HG03439 (cell line): ENCODE results near the gene ITGA8.
"Not testable (repeated sequence)": the region's sequence is repeated elsewhere in the genome, so short reads cannot be mapped to it uniquely, and the experiment has no call there.

Source experiments
- ATAC-seq: cut with Tn5 transposase; IDR thresholded peaks from one replicate; pipeline ENCODE4 v1.9.1; 2021; ENCODE audit warnings: mild to moderate bottlenecking, moderate library complexity; ENCODE audit not compliant: unreplicated experiment

The ITGA8 gene

DNA sequence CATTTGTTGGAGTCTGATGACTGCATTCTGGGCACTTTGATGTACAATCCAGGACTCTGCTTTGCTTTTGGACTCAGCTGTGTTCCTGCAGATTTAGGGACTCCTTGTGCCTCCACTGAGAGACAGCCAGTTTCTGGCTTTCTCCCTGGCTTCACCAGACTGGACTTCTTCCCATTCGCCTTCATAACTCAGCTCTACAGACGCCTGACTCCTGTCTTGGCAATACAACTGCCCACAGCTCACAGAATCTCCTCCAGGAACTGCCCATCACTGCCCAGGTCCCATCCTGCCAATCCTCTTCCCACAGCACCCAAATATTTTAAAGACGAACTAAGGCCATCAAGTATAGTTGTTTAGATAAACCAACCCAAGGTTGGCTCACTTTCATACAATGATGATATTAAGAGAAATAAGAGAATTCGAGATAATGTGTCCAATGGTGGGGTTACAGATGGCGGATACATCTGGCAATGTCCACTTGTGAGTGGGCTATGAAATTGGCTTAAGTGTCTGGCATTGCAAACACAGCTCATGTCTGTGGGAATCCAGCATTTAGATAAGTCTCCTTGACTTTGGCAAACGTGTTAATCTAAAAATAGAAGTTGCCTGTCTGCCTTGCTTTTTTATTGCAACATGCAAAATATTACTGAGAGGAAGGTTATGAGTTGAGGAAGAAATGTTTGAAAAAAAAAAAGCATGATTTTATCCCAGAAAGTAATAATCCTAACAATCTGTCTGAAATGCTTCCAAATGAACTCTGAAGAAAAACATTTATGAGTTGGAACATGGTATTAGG, 95.1 kb downstream of the ITGA8 start:
- no peak for ATAC-seq

DNA sequence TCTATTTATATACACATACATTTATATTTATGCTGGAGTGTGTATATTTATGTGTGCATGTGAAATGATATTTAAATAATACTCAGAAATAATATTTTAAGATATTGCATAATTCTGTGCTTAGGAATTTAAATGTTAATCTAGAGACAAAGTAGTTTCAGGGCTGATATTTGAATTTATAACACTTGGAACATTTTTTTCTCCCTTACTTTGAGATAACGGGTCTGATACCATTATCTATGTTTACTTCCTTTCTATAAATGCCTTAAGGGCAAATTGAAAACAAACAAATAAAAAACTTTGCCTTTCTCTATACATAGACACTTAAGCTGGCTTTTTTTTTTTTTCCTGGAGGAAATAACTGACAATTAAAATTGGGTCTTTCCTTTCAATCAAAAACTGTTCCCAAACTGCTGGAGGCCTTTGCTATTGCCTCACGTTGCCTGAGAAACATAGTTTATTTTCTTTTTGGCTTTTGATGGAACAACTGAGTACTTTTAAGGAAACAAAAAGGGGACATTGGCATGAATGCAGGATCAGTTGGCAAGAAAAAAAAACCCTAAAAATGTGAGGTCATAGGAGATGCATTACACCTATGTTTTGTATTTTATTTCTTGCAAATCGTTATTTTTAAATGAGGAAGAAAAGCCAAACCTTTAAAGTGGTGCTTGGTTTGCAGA, 98.7 kb downstream of the ITGA8 start:
- no peak for ATAC-seq

DNA sequence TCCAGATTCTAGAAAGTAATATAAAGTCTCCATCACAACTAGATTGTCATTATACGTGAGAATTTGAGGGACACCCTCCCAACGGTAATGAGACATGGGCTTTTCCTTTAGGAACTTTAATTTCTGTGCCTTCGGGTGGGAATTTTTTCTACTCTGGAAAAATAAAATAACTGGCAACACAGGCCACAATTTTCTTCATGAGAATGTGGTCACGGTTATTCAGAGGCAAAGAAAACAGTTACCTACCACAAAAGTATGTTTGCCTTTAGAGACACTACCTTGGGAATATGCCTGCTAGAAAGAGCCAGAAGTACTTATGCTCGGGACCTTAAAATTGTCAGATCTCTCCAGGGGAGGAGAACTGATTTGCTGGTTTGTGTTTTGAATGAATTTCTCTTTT, 99.4 kb downstream of the ITGA8 start:
- no peak for ATAC-seq

DNA sequence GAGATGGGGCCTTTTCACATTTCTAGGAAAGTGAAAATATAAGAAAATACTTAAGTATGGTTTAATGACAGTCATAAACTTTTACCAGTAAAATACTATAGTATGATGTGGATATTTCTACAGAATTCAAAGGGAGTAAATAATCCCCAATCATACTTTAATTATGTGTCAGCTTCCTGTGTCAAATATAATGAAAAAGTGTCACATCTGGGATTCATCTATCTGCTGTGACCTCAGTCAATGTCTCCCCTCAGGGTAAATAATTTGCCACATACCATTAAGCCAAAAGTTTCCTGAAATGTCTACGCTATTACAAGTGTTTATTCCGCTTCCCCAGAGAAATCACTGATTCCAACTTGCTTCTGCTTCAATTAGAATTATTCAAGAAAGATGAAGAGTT, 110.5 kb downstream of the ITGA8 start:
- no peak for ATAC-seq

DNA sequence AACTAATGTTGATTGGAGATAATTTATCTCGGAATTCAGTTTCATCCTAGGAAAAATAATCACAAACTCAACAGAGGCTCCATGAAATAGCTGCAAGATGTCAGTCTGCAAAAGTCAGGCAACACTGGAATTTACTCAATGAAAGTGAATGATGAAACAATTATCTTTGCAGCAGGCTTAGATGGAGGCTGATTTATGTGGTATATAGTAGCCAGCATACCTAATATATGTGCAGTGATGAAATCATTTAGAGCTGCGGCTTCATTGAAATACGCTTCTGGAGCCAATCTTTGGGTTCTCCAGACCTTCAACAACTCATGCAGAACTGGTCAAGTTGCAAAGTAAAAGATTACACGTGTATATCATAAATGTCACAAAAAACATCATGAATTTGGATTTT, 113.3 kb downstream of the ITGA8 start:
- ATAC-seq, result no peak

DNA sequence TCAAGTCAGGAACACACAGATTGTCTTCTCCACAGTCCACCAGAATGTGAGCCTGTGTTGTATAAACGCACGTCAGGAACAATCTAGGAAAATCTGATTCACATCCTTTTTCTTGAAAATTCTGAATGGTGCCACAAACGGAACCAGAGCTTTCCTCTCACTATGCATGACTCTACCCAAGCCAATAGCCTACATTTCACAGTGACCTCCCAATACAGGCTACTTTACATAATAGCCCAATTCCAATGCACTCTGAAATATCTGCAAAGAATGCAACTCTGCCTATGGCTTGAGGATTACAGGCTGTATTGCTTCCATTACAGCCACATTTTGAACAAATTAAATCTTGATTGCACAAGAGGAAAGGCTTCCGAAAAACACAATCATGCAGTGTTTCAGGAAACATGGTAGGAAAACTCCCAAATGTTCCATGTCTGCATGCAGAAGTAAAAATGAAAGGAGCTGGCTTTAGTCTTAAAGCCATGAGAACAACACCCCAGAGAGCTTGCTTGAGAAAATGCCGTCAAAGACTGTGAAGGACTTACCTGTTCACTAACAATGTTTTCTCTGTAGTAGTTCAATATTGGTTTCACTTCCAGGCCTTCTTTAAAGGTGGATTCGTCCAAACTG, 113.9 kb downstream of the ITGA8 start:
- no peak for ATAC-seq

DNA sequence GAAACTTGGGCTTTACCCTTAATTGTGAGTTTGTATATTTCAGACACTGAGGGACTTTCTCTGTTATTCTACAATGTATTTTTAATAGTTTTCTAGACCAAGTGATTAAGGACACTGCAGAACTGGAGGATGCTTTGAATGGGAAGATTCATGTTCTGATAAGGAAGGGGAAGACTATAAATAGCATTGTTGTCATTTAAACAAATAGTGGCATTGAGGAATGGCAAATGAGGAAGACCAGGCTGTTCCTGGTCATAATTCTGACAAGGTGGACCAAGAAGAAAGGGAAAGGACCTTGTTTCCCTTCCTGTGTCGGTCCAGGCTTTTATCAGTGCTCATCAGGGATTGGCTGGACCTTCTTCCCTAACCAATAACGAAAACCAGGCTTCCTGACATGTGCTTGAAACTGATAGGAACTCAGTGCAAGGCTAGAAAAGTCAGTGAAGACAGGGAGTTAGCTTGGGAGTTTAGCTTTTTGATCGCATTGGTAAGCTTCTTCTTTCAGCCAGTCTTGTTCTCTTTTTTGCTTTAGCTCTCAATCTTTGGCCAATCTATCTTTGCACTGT, 116.2 kb downstream of the ITGA8 start:
- no peak for ATAC-seq

DNA sequence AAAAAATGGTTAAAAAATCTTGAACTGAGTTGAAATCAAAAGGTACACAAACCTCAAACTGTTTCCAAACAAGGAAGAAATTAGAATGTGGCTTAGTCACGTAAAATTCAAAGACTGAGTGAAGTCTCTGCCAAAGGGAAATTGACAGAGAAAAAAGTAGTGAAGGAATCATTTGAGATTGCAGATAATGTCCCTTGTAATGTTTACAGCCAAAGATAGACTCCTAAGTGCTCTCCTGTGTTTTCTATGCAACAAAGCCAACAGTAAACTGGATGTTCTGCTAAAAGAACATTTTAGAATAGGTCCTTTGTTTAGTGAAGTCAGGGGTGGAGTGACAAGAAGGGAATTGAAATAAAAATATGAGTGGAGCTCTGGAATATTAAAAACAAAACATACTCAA, 117.9 kb downstream of the ITGA8 start:
- no peak for ATAC-seq

DNA sequence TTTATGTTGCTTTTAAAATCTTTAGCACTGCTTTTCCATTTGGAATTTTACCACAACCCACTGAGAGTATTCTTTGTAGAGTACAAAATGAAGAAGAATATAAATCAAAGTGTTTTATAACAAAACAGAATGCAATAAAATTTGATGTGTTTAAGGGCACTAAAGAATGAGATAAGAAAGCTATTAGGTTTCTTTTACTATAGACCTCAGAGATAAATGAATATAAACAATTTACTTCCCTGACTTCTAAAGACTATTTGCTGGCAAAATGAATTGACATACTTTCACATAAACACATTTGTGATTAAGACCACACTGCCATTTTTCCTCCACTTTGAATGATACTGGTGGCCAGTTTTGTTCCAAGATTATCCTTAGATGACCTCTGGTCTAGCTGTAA, 124.5 kb downstream of the ITGA8 start:
- no peak for ATAC-seq

DNA sequence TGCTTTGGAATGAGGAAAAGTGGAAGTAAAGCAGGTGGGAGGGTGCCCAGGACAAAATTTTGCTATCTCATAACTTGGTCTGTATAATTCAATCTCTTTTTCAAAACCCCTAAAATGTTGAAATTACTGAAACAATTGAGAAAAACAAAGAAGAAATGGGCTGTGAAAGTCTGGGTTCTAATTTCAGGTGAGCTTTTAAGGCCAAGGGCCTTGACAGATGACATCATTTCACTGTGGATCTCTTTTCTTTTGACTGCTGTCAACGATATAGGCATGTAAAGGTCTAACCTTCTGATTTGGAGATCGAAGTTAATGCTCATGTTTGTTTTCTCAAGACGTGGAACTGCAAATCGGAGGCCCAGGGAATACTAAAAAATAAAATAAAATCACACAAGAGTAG, 127.8 kb downstream of the ITGA8 start:
- no peak for ATAC-seq

DNA sequence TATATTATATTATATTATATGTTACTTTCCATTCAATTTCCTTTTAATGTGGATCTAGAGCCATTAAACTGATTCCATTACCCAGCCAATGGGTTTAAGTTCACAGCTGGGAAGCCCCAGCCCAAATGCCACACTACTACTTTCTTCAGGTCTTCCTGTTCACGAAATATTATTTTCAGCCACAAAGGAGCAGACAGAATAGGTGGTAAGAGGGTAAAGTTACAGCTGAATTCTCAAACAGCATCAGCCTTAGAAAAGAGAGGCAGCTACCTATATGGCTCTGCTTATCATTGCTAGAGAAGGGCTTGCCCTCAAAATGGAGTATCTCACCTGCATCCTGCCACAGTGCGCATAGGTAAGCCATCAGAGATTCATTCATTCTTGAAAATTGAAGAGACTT, 128.3 kb downstream of the ITGA8 start:
- ATAC-seq, result no peak

DNA sequence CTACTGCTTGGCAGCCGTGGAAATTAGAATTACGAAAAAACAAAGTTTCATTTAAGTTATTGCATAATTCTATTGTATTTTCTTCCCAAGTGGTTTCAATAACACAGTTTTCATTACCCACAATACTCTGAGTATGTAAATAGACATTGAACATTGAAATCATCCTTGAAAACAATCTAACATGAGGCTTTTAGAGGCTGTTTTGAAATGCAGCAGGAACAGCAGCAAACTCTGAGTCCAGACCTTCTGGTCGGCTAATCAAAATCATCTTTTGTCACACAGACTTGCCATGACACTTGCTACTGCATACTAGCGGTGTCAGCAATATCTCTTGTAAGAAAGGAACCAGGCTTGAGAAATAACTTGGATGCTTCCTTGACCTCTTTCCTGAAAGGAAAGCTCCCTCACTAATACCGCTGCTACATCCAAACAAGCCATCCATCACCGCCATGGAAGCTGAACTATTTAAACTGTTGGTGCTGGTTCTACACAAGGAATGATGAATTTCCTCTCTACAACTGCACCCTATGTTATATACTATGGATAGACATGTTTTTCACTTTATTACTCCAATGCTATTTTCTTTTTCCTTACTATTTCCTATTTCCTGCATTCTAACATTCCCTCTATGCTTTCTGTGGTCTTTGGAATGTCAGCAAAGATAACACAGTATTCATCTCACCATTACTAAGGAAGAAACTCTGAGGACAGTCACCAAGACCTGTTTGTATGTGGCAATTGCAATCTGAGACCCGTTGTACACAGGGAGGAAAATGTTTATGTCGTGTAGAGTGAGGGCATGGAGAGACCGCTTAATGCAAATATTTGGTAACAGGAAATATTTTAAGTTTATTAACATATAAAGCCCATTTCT, 130.8 kb downstream of the ITGA8 start:
- no peak for ATAC-seq

DNA sequence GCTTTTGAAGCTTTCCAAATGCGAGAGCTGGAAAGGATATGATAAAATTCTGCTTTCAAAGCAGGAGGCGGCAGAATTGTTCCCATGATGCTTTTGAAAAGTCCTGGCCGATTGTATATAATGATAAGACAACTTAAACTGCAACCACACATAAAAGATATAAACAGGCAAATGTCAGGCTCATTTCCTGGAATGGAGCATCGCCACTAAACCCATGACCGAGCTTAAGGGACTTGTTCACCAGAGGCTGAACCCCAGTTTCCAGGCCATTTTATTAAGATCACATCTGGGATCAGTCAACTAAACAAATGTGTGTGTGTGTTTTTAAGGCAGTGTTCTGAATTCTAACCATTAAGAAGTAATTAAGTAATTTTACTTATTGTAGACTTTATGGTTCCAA, 131.6 kb downstream of the ITGA8 start:
- ATAC-seq, result no peak

DNA sequence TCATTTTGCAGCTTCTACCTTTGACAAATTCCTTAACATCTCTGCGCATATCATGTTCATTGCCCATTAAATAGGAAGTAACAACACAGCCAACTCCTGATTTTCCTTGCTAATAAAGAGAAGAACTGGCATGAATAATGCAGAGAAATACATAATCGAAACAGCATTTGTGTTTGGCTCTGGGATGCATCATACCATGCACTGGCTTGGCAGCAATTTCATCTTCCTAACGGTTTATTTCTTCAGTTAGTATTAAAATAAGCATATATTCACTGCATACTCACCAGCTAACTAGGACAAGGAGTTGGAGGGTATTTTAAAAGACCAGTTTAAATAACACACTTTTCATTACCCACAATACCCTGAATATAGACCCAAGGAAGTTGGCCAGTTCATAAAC, 132.5 kb downstream of the ITGA8 start:
- no peak for ATAC-seq

DNA sequence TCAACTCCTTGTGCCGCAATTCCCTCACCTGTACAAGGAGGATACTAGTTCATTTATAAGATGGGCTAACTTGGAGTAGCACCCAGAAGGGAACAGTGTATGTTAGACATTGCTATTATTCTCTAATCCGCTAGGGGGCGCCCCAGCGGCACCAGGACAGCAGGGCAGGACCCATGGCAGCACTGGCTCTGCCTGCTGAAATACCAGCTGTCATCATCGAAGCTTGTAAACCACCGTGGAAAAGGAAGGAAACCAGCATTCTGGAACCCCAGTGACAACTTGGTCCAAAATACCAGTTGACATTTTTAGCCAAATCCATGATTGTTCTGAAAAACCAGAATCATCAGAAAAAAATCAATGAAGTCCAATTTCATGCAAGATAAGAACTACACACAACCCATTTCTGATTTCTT, 134.4 kb downstream of the ITGA8 start:
- peak; percentile 81 for ATAC-seq

DNA sequence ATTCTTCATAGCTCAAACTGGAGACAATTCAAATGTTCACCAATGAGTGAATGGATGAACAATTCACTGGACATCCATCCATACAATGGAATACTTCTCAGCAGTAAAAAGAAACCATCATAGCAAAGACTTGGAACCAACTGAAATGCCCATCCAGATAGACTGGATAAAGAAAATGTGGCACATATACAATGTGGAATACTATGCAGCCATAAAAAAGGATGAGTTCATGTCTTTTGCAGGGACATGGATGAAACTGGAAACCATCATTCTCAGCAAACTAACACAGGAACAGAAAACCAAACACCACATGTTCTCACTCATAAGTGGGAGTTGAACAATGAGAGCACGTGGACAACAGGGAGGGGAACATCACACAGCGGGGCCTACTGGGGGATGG, 136.8 kb downstream of the ITGA8 start:
- ATAC-seq, result not testable (repeated sequence)

DNA sequence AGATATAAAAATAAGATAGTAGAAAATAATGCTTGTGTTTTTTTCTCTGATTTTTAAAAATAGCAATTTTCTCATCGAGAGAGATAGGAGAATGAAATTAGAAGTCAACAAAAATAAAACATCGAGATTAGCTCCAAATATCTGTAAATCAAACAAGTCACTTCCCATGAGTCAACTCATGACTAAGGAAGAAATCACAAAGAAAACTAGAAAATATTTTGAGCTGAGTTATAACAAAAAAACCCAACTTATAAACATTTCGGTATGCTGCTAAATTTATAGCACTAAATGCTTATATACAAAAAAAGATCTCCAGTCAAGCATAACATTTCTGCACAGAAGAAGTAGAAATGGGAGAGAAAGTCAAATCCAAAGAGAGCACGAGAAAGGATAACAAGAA, 140.1 kb downstream of the ITGA8 start:
- ATAC-seq, result no peak

DNA sequence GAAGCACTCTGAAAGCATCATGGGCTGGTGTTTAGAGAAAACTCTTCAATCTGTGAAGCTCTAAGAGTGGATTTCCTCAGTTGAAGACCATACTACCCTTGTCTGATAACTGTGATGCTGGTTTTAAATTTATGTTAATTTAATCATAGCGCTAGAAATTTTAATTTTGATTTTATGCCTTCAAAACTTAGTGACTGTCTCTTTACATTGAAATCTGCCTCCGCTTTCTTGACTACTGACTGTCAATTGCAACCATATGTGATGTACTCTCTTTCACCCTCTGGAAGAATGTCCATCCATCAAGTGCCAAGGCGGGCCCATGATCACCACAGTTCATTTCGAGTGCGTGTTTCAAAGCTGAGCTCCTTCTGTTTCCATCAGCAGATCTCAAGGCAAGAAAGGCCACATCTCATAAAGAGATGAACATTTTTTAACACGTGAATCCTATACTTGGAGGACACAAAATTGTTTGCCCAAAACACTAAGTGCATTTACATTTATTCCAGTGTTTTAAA, 147.1 kb downstream of the ITGA8 start:
- ATAC-seq, result no peak

DNA sequence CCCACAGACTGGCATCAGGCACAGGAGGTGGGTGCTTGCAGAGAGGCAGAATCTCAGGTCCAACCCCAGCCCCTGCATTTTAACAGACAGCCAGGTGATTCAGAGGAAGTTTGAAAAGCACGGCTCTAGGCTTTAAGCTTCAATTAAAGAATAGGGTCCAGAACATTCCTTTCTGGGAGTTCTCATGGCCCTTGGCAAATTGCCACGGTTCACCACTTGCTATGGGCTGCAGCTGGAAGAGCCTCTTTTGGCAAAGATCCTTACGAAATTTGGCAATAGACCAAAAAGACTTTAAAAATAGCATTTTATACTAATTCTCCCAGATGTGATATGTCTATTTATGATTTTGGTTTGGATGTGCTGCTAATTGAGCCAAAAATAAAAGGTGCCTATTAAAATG, 148.1 kb downstream of the ITGA8 start:
- ATAC-seq, result no peak

DNA sequence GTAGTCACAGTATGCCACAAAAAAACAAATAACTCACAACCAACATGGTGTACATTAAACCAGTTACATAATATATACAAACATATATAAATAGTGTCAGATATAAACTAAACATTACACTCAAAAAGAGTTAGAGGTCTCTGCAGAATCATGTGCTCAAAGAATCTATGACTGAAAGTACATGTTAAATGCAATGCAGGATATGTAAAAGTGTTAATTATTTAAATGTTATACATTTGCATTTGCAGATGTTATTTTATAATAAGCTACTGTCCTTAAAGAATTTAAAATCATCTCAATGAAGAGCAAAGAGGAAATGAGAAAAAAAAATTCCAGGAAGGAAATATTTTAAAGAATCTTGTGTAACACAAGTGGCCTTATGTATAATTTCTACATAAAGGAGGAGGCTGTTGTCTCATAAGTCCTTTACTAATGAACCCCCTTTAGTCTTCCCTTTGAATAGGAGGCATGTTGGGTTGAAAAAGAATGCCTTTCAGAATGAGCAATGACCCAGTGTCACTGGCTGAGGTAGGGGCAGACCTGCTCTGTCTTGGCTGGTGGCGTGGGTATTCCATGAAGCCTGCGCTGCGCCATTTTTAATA, 148.9 kb downstream of the ITGA8 start:
- no peak for ATAC-seq
